ENCODE results near the gene ME3. TPM values are rescaled to one million over a fixed set of nuclear protein-coding genes. Genes with fewer than 3 reads are reported as not detected.

ME3 gene
- total RNA-seq, 1 experiment from 2014 or later = 0.30 TPM

GRCh38 chr11:86580535-86580934 is 91.9 kb downstream of the ME3 start:
- Histone ChIP-seq H3K4me1 (ENCODE audit: control insufficient read depth in 1 of 2, insufficient read depth in 2 of 2, low read length in 2 of 2) (peaks cover 17 to 26% of the 10 kb centered on the region in 2 experiments), H3K36me3 (ENCODE audit: control insufficient read depth in 1 of 2, insufficient read depth in 2 of 2, low read length in 2 of 2) (no peaks in the 10 kb centered on the region), H4K20me1 (ENCODE audit: insufficient read depth) (no peaks in the 10 kb centered on the region), H3K79me2 (ENCODE audit: insufficient read depth, low read length) (no peaks in the 10 kb centered on the region), H3K27ac (ENCODE audit: low read depth, low read length) (no peak overlapping the region), H3K9ac (ENCODE audit: low read length) (no peak overlapping the region), H3K27me3 (ENCODE audit: insufficient read depth, low read length) (no peaks in the 10 kb centered on the region; the same call in 1 of the 2 replicates), H2AFZ (ENCODE audit: low read depth, low read length, poor library complexity, severe bottlenecking) (no peak overlapping the region), H3K4me3 (replicated peaks in 1 of 2; ENCODE audit: low read depth in 1 of 2, low read length in 2 of 2) (no peak overlapping the region), H3K4me2 (ENCODE audit: low read length) (no peak overlapping the region), H3K9me2 (ENCODE audit: insufficient read depth) (no peaks in the 10 kb centered on the region), H3K9me3 (ENCODE audit: control insufficient read depth in 1 of 2, insufficient read depth in 1 of 2, low read depth in 1 of 2, low read length in 2 of 2) (no peaks in the 10 kb centered on the region)
- ChIA-PET POLR2A (no interaction called here), RAD21 (ENCODE audit: low non-redundant PET in 1 of 2, low total read pairs in 2 of 2, uncharacterized antibody in 2 of 2, unreplicated experiment in 2 of 2) (no interaction called here), CTCF (interaction anchor here (1.8 kb wide), 1 partner anchor 12 kb away, joined by 5 read pairs; no protein-coding TSS in a partner anchor)
- no peak for ATAC-seq
- no TSS peak for BruUV-seq (replicated peaks)
- DNase-seq (ENCODE audit: low read depth, low spot score) = no peak
- intact Hi-C loops (cut with micrococcal nuclease) = no loop called here
- TF ChIP-seq CTCF (IDR thresholded peaks at IDR 0.05 in 2 of 3, conservative IDR thresholded peaks at IDR 0.05 in 1 of 3; ENCODE audit: borderline replicate concordance in 1 of 3, insufficient read depth in 1 of 3, low read depth in 2 of 3, low read length in 2 of 3) = no peak
- no peak for TF ChIP-seq CBX3 (IDR thresholded peaks at IDR 0.05; ENCODE audit: low read depth)
- no peak for TF ChIP-seq POLR2A (IDR thresholded peaks at IDR 0.05; ENCODE audit: borderline replicate concordance, extremely low read depth, insufficient read depth, insufficient read length)
- no peak for TF ChIP-seq EZH2phosphoT487 (IDR thresholded peaks at IDR 0.05; ENCODE audit: borderline replicate concordance)
- no peak for TF ChIP-seq JUND (IDR thresholded peaks at IDR 0.05)
- TF ChIP-seq, protein P1, sequence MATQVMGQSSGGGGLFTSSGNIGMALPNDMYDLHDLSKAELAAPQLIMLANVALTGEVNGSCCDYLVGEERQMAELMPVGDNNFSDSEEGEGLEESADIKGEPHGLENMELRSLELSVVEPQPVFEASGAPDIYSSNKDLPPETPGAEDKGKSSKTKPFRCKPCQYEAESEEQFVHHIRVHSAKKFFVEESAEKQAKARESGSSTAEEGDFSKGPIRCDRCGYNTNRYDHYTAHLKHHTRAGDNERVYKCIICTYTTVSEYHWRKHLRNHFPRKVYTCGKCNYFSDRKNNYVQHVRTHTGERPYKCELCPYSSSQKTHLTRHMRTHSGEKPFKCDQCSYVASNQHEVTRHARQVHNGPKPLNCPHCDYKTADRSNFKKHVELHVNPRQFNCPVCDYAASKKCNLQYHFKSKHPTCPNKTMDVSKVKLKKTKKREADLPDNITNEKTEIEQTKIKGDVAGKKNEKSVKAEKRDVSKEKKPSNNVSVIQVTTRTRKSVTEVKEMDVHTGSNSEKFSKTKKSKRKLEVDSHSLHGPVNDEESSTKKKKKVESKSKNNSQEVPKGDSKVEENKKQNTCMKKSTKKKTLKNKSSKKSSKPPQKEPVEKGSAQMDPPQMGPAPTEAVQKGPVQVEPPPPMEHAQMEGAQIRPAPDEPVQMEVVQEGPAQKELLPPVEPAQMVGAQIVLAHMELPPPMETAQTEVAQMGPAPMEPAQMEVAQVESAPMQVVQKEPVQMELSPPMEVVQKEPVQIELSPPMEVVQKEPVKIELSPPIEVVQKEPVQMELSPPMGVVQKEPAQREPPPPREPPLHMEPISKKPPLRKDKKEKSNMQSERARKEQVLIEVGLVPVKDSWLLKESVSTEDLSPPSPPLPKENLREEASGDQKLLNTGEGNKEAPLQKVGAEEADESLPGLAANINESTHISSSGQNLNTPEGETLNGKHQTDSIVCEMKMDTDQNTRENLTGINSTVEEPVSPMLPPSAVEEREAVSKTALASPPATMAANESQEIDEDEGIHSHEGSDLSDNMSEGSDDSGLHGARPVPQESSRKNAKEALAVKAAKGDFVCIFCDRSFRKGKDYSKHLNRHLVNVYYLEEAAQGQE (IDR thresholded peaks at IDR 0.05; ENCODE audit: low read depth) = no peak
- no peak for TF ChIP-seq YY1 (IDR thresholded peaks at IDR 0.05; ENCODE audit: extremely low read depth, insufficient replicate concordance, low read depth, low read length)
- TF ChIP-seq ATF3 (IDR thresholded peaks at IDR 0.05) = no peak
- no peak for TF ChIP-seq CEBPB (IDR thresholded peaks at IDR 0.05; ENCODE audit: low read depth)
- TF ChIP-seq ZFX (IDR thresholded peaks at IDR 0.05) = no peak
- no peak for TF ChIP-seq SP1 (IDR thresholded peaks at IDR 0.05; ENCODE audit: low read depth)
- TF ChIP-seq POLR2AphosphoS5 (IDR thresholded peaks at IDR 0.05; ENCODE audit: low read depth, low read length) = no peak
- TF ChIP-seq FOSL1 (IDR thresholded peaks at IDR 0.05; ENCODE audit: low read depth) = no peak
- no peak for TF ChIP-seq SIN3A (IDR thresholded peaks at IDR 0.05; ENCODE audit: low read depth)
- no peak for TF ChIP-seq ELF1 (IDR thresholded peaks at IDR 0.05; ENCODE audit: borderline replicate concordance, low read depth)
- TF ChIP-seq ZBTB33 (IDR thresholded peaks at IDR 0.05; ENCODE audit: extremely low read depth, insufficient replicate concordance, low read length) = no peak
- TF ChIP-seq SRF (IDR thresholded peaks at IDR 0.05; ENCODE audit: low read depth) = no peak

Data from HCT116 (cell line).